Stomach smooth muscle (tissue), 2 donors: ENCODE data around the gene FXYD4.
A peak's percentile ranks its signal among the peaks of the same experiment; 100 is the strongest.

Source experiments
- H3K27ac ChIP-seq: one replicate; pipeline ENCODE4 v1.7.0; 2013; ENCODE audit warnings: mild to moderate bottlenecking, low read length, inconsistent platforms
- H3K27me3 ChIP-seq, 2 donors: one replicate each; pipeline ENCODE4 v1.7.0; 2013; ENCODE audit warnings: low read length in 2 of 2; ENCODE audit not compliant: insufficient read depth in 2 of 2, control insufficient read depth in 1 of 2
- H3K36me3 ChIP-seq, 2 donors: one replicate each; pipeline ENCODE4 v1.7.0; 2013; ENCODE audit warnings: low read length in 2 of 2; ENCODE audit not compliant: control insufficient read depth in 2 of 2, insufficient read depth in 2 of 2
- H3K4me1 ChIP-seq: one replicate; pipeline ENCODE4 v1.7.0; 2013; ENCODE audit warnings: low read length; ENCODE audit not compliant: control insufficient read depth, insufficient read depth
- H3K4me3 ChIP-seq, 2 donors: one replicate each; pipeline ENCODE4 v1.7.0; 2013; ENCODE audit warnings: low read length in 2 of 2
- H3K9ac ChIP-seq, 2 donors: one replicate each; pipeline ENCODE4 v1.7.0; 2013; ENCODE audit warnings: low read length in 2 of 2, mild to moderate bottlenecking in 1 of 2
- H3K9me3 ChIP-seq, 2 donors: one replicate each; pipeline ENCODE4 v1.7.0; 2013; ENCODE audit warnings: low read length in 2 of 2; ENCODE audit not compliant: control insufficient read depth in 2 of 2
- donor health status: healthy.
- donor health status: Pancreatic carcinoma.

The FXYD4 gene

GRCh38 chr10:43344051-43344450 is 27.4 kb upstream of the FXYD4 start:
- Histone ChIP-seq H3K9me3 (no peaks in the 10 kb centered on the region), H3K9ac (no peak overlapping the region), H3K36me3 (no peaks in the 10 kb centered on the region), H3K4me1 (no peaks in the 10 kb centered on the region), H3K27me3 (peaks cover 3 to 5% of the 10 kb centered on the region in 2 donors), H3K27ac (no peak overlapping the region), H3K4me3 (no peak overlapping the region)

DNA sequence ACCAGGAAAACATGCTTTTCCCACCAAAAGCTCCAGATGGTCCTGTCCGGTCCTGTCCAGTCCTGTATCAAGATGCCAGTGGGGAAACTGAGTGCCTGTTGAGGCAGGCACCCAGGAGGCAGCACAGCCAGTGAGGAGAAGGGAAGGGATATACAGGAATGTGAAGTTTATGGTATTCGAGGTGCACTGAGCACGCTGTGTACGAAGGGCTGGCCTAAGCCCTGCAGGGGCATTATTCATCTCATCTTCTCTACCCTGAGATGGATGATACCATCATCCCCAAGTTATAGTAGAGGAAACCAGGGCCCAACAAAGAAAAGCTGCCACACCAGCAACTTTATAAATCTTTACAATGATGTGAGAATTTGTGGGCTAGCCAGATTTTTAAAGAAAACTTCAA is 23.4 kb upstream of the FXYD4 start:
- H3K4me1 ChIP-seq = peaks cover 3% of the 10 kb centered on the region
- no peaks in the 10 kb centered on the region for H3K36me3 ChIP-seq
- H3K27ac ChIP-seq = no peak overlapping the region
- no peak overlapping the region for H3K9ac ChIP-seq
- H3K27me3 ChIP-seq = peaks cover 9 to 13% of the 10 kb centered on the region in 2 donors
- H3K4me3 ChIP-seq = no peak overlapping the region
- H3K9me3 ChIP-seq = no peaks in the 10 kb centered on the region

- Histone ChIP-seq H3K27me3 (peaks cover 9 to 13% of the 10 kb centered on the region in 2 donors), H3K4me3 (no peak overlapping the region), H3K27ac (no peak overlapping the region), H3K36me3 (no peaks in the 10 kb centered on the region), H3K4me1 (peaks cover 3% of the 10 kb centered on the region), H3K9me3 (no peaks in the 10 kb centered on the region), H3K9ac (no peak overlapping the region)
These were observed 22.7 kb upstream of the FXYD4 start for GRCh38 chr10:43348511-43349312.

DNA sequence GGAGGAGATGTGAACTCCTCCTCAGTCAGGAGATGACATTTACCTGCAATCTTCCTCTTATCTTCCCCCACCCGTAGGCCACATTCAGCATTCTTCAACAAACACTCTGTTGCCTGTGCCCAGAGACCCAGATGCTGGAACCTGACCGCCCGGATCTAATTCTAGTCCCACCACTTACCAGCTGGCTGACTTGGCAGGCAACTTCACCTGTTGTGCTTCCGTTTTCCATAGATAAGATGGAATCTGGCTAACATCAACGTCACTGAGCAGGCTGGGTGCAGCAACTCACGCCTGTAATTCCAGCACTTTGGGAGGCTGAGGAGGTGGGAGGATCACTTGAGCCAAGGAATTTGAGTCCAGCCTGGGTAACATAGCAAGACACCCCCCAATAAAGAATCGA is 21.3 kb upstream of the FXYD4 start:
- no peak overlapping the region for H3K4me3 ChIP-seq
- H3K4me1 ChIP-seq = peaks cover 3% of the 10 kb centered on the region
- no peak overlapping the region for H3K9ac ChIP-seq
- peaks cover 9 to 13% of the 10 kb centered on the region in 2 donors for H3K27me3 ChIP-seq
- H3K27ac ChIP-seq = no peak overlapping the region
- H3K9me3 ChIP-seq = no peaks in the 10 kb centered on the region
- H3K36me3 ChIP-seq = no peaks in the 10 kb centered on the region

- Histone ChIP-seq H3K9me3 (no peaks in the 10 kb centered on the region), H3K27me3 (peaks cover 9 to 13% of the 10 kb centered on the region in 2 donors), H3K9ac (no peak overlapping the region), H3K36me3 (no peaks in the 10 kb centered on the region), H3K4me3 (peak overlapping the region in 1 of 2 donors; percentile 35), H3K4me1 (peaks cover 3% of the 10 kb centered on the region), H3K27ac (no peak overlapping the region)
These were observed 20.8 kb upstream of the FXYD4 start for GRCh38 chr10:43350686-43351085.

DNA sequence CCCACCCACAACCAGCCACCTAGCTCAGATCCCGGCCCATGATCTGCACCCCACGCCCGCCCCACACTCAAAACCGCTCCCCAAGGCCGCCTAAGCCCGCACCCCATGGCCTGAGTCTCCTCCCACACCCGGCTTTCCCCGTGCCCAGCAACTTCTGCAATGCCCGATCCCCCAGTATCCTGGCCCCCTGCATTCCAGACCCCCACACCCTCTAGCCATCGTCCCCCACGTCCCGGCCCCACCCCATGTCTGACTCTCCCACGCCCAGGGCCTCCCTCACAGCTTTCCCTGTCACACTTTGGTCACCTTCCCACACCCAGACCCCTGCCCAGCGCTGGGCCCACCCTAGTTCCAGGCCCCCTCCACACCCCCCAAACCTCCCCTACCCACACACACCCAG is 20.1 kb upstream of the FXYD4 start:
- H3K27ac ChIP-seq = no peak overlapping the region
- peaks cover 9 to 13% of the 10 kb centered on the region in 2 donors for H3K27me3 ChIP-seq
- no peaks in the 10 kb centered on the region for H3K36me3 ChIP-seq
- no peaks in the 10 kb centered on the region for H3K9me3 ChIP-seq
- H3K4me1 ChIP-seq = peaks cover 3% of the 10 kb centered on the region
- H3K4me3 ChIP-seq = no peak overlapping the region
- no peak overlapping the region for H3K9ac ChIP-seq

GRCh38 chr10:43352951-43353350 is 18.5 kb upstream of the FXYD4 start:
- H3K9ac ChIP-seq = no peak overlapping the region
- no peaks in the 10 kb centered on the region for H3K36me3 ChIP-seq
- no peak overlapping the region for H3K27ac ChIP-seq
- H3K9me3 ChIP-seq = no peaks in the 10 kb centered on the region
- H3K4me3 ChIP-seq = no peak overlapping the region
- H3K4me1 ChIP-seq = peaks cover 3% of the 10 kb centered on the region
- peaks cover 9 to 13% of the 10 kb centered on the region in 2 donors for H3K27me3 ChIP-seq

- Histone ChIP-seq H3K4me1 (peaks cover 3% of the 10 kb centered on the region), H3K36me3 (no peaks in the 10 kb centered on the region), H3K27ac (no peak overlapping the region), H3K9ac (no peak overlapping the region), H3K4me3 (no peak overlapping the region), H3K9me3 (no peaks in the 10 kb centered on the region), H3K27me3 (peaks cover 9 to 13% of the 10 kb centered on the region in 2 donors)
These were observed 17.7 kb upstream of the FXYD4 start for GRCh38 chr10:43353495-43354329.

DNA sequence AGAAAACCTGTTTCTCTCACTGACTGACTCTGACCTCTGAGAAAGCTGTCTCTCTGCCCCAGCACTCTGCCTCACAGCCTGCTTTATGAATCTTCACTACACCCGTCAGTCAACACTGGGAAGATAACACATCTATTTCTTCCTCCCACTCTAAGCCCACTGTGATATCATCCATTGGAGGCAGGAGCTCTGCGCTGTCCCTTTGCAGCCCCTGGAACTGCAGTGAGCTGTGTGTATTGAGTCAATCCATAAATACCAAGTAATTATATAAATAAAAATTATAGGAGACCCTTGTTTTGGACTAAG is 17.2 kb upstream of the FXYD4 start:
- Histone ChIP-seq H3K9ac (no peak overlapping the region), H3K27me3 (peaks cover 9 to 13% of the 10 kb centered on the region in 2 donors), H3K4me3 (no peak overlapping the region), H3K36me3 (no peaks in the 10 kb centered on the region), H3K9me3 (no peaks in the 10 kb centered on the region), H3K27ac (no peak overlapping the region), H3K4me1 (peaks cover 3% of the 10 kb centered on the region)

- Histone ChIP-seq H3K36me3 (no peaks in the 10 kb centered on the region), H3K27ac (no peak overlapping the region), H3K9me3 (no peaks in the 10 kb centered on the region), H3K27me3 (peaks cover 9 to 11% of the 10 kb centered on the region in 2 donors), H3K9ac (no peak overlapping the region), H3K4me1 (peaks cover 3% of the 10 kb centered on the region), H3K4me3 (no peak overlapping the region)
These were observed 16.5 kb upstream of the FXYD4 start for GRCh38 chr10:43354879-43355380.
